NT2/D1 (cell line): ENCODE results near the gene OR1Q1.
"Not testable (repeated sequence)": the region's sequence is repeated elsewhere in the genome, so short reads cannot be mapped to it uniquely, and the experiment has no call there.

Experiments used
- SUZ12 ChIP-seq: IDR thresholded peaks from 2 replicates; pipeline ENCODE4 v1.6.1; 2011; ENCODE audit not compliant: insufficient read length, insufficient read depth; ENCODE audit errors: extremely low read depth
- YY1 ChIP-seq: IDR thresholded peaks from 2 replicates; pipeline ENCODE4 v1.6.1; 2011; ENCODE audit not compliant: insufficient read length, insufficient read depth

DNA sequence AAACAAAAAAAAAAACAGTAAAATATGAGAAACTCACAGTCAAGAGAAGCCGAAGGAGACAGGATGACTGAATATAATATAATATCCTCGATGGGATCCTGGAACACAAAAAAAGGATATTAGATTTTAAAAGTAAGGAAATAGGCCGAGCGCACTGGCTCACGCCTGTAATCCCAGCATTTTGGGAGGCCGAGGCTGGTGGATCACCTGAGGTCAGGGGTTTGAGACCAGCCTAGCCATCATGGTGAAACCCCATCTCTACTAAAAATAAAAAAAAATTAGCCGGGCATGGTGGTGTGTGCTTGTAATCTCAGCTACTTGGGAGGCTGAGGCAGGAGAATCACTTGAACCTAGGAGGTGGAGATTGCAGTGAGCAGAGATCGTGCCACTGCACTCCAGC, 31.3 kb upstream of the OR1Q1 start, which contains the start of gene OR1L8:
- not testable (repeated sequence) for TF ChIP-seq YY1, SUZ12
